ENCODE measurements around the gene DAW1.

DAW1 gene

GRCh38 chr2:227860221-227860641 is 11.2 kb upstream of the DAW1 start:
- Histone ChIP-seq H3K27me3 (ENCODE audit: control insufficient read depth in 5 of 5, insufficient read depth in 4 of 5, low read length in 5 of 5) (no peaks in the 10 kb centered on the region), H3K9me3 (ENCODE audit: control insufficient read depth in 5 of 5, low read length in 5 of 5) (no peaks in the 10 kb centered on the region), H3K27ac (ENCODE audit: low read depth, low read length) (no peak overlapping the region), H3K36me3 (ENCODE audit: control insufficient read depth in 5 of 5, insufficient read depth in 5 of 5, low read length in 5 of 5) (no peaks in the 10 kb centered on the region), H3K9ac (ENCODE audit: low read length in 5 of 5) (no peak overlapping the region), H3K4me3 (ENCODE audit: low read depth in 1 of 5, low read length in 5 of 5) (no peak overlapping the region), H3K4me1 (ENCODE audit: control insufficient read depth in 5 of 5, insufficient read depth in 5 of 5, low read length in 5 of 5) (peaks cover 0 to 23% (median 13%) of the 10 kb centered on the region in 5 donors)

- Histone ChIP-seq H3K4me1 (ENCODE audit: control insufficient read depth in 5 of 5, insufficient read depth in 5 of 5, low read length in 5 of 5) (peaks cover 0 to 23% (median 13%) of the 10 kb centered on the region in 5 donors), H3K4me3 (ENCODE audit: low read depth in 1 of 5, low read length in 5 of 5) (no peak overlapping the region), H3K27ac (ENCODE audit: low read depth, low read length) (no peak overlapping the region), H3K36me3 (ENCODE audit: control insufficient read depth in 5 of 5, insufficient read depth in 5 of 5, low read length in 5 of 5) (no peaks in the 10 kb centered on the region), H3K27me3 (ENCODE audit: control insufficient read depth in 5 of 5, insufficient read depth in 4 of 5, low read length in 5 of 5) (no peaks in the 10 kb centered on the region), H3K9ac (ENCODE audit: low read length in 5 of 5) (no peak overlapping the region), H3K9me3 (ENCODE audit: control insufficient read depth in 5 of 5, low read length in 5 of 5) (no peaks in the 10 kb centered on the region)
Measured at GRCh38 chr2:227861011-227861410, 10.4 kb upstream of the DAW1 start.

DNA sequence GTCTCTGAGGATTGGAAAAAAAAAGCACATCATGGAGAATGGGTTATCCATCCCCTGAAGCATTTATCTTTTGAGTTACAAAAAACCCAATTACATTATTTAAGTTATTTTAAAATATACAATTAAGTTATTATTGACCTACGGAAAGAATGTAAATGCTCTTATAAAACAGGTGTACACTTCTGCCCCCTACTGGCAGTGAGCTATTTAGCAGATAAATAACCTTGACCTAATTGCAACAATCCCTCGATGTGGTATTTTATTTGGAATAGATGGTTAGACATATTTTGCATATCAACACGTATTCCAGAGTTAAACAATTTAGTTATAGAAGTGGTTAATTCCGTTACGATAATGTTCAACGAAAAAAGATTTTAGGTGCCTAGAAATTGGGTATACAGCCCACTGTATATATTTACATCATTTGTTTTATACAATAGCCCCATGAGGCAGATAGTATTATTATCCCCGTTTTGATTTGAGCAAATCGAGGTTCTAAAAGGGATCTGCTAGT is 9.1 kb upstream of the DAW1 start:
- Histone ChIP-seq H3K27me3 (ENCODE audit: control insufficient read depth in 5 of 5, insufficient read depth in 4 of 5, low read length in 5 of 5) (no peaks in the 10 kb centered on the region), H3K4me1 (ENCODE audit: control insufficient read depth in 5 of 5, insufficient read depth in 5 of 5, low read length in 5 of 5) (peaks cover 0 to 23% (median 13%) of the 10 kb centered on the region in 5 donors), H3K9me3 (ENCODE audit: control insufficient read depth in 5 of 5, low read length in 5 of 5) (no peaks in the 10 kb centered on the region), H3K9ac (ENCODE audit: low read length in 5 of 5) (peak overlapping the region in 1 of 5 donors; percentile 68), H3K4me3 (ENCODE audit: low read depth in 1 of 5, low read length in 5 of 5) (no peak overlapping the region), H3K27ac (ENCODE audit: low read depth, low read length) (peak overlapping the region; percentile 90), H3K36me3 (ENCODE audit: control insufficient read depth in 5 of 5, insufficient read depth in 5 of 5, low read length in 5 of 5) (no peaks in the 10 kb centered on the region)

- H3K9me3 ChIP-seq (ENCODE audit: control insufficient read depth in 5 of 5, low read length in 5 of 5) = no peaks in the 10 kb centered on the region
- no peaks in the 10 kb centered on the region for H3K36me3 ChIP-seq (ENCODE audit: control insufficient read depth in 5 of 5, insufficient read depth in 5 of 5, low read length in 5 of 5)
- H3K27me3 ChIP-seq (ENCODE audit: control insufficient read depth in 5 of 5, insufficient read depth in 4 of 5, low read length in 5 of 5) = no peaks in the 10 kb centered on the region
- H3K4me3 ChIP-seq (ENCODE audit: low read depth in 1 of 5, low read length in 5 of 5) = no peak overlapping the region
- H3K27ac ChIP-seq (ENCODE audit: low read depth, low read length) = peak overlapping the region; percentile 90
- H3K9ac ChIP-seq (ENCODE audit: low read length in 5 of 5) = peak overlapping the region in 2 of 5 donors; percentile 12 to 78
- H3K4me1 ChIP-seq (ENCODE audit: control insufficient read depth in 5 of 5, insufficient read depth in 5 of 5, low read length in 5 of 5) = peaks cover 0 to 23% (median 13%) of the 10 kb centered on the region in 5 donors
Measured at GRCh38 chr2:227862741-227863588, 8.5 kb upstream of the DAW1 start.

DNA sequence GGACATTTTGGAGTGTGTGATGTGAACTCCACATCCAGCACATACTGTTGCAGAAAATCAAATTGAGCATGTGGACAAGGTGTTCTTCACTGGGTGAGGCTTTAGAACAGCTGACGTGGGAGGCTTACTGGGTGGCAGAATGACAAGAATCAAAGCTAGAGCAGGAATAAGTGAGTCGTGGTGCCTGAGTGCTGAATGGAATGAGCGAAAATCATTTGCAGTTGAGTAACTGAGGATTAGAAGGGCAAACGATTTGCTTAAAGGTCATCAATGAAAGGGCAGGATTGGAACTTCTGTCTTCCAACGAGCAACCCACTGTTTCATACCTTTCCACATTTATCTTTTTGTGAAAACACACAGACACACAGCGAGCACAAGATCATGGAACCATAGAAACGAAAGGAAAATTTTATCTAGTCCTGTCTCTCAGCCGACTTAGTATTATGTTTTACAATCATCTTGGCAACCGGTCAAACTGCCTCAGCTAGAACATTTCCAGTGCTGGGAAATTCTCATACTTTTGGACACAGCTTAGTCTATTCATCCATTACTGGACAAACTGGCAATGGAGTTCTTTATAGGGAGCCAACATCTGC is 7.2 kb upstream of the DAW1 start:
- H3K4me1 ChIP-seq (ENCODE audit: control insufficient read depth in 5 of 5, insufficient read depth in 5 of 5, low read length in 5 of 5) = peaks cover 0 to 23% (median 13%) of the 10 kb centered on the region in 5 donors
- H3K27ac ChIP-seq (ENCODE audit: low read depth, low read length) = peak overlapping the region; percentile 90
- H3K36me3 ChIP-seq (ENCODE audit: control insufficient read depth in 5 of 5, insufficient read depth in 5 of 5, low read length in 5 of 5) = no peaks in the 10 kb centered on the region
- peak overlapping the region in 4 of 5 donors; percentile 5 to 36 (median 19) for H3K4me3 ChIP-seq (ENCODE audit: low read depth in 1 of 5, low read length in 5 of 5)
- H3K9me3 ChIP-seq (ENCODE audit: control insufficient read depth in 5 of 5, low read length in 5 of 5) = no peaks in the 10 kb centered on the region
- H3K9ac ChIP-seq (ENCODE audit: low read length in 5 of 5) = no peak overlapping the region
- H3K27me3 ChIP-seq (ENCODE audit: control insufficient read depth in 5 of 5, insufficient read depth in 4 of 5, low read length in 5 of 5) = no peaks in the 10 kb centered on the region

DNA sequence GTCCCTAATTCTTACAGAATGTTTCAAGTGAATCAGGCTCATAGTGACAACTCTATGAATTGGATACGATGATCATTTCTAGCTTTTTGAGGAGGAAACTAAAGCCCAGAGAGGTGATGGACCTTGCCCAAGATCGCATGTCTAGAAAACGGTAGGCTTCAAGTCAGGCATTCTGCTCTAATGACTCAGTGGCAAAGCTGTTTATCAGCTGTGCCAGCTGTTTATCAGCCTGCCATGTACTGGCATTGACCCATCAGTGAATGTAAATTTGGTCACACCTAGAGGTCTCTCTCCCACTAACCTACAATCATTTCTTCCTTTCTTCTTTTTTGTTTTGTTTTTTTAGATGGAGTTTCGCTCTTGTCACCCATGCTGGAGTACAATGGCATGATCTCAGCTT is 6.1 kb upstream of the DAW1 start:
- Histone ChIP-seq H3K27me3 (ENCODE audit: control insufficient read depth in 5 of 5, insufficient read depth in 4 of 5, low read length in 5 of 5) (no peaks in the 10 kb centered on the region), H3K4me3 (ENCODE audit: low read depth in 1 of 5, low read length in 5 of 5) (no peak overlapping the region), H3K9ac (ENCODE audit: low read length in 5 of 5) (no peak overlapping the region), H3K9me3 (ENCODE audit: control insufficient read depth in 5 of 5, low read length in 5 of 5) (no peaks in the 10 kb centered on the region), H3K27ac (ENCODE audit: low read depth, low read length) (no peak overlapping the region), H3K36me3 (ENCODE audit: control insufficient read depth in 5 of 5, insufficient read depth in 5 of 5, low read length in 5 of 5) (no peaks in the 10 kb centered on the region), H3K4me1 (ENCODE audit: control insufficient read depth in 5 of 5, insufficient read depth in 5 of 5, low read length in 5 of 5) (peaks cover 0 to 23% (median 13%) of the 10 kb centered on the region in 5 donors)

DNA sequence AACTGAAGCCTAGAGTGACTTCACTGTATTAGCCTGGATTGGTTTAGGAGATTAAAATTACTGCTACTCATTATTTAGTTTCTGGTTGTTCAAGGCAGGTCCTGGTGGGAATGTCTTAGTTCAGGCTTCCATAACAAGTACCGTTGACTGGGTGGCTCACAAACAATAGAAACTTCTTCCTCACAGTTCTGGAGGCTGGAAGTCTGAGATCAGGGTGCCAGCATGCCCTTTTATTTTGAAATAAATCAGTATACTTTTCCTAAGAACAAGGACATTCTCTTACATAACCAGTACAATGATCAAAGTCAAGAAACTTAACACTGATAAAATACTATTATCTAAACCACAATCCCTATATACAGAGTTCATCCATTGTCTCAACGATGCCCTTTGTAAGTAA is 4.0 kb upstream of the DAW1 start:
- H3K9ac ChIP-seq (ENCODE audit: low read length in 5 of 5) = no peak overlapping the region
- H3K4me3 ChIP-seq (ENCODE audit: low read depth in 1 of 5, low read length in 5 of 5) = no peak overlapping the region
- H3K36me3 ChIP-seq (ENCODE audit: control insufficient read depth in 5 of 5, insufficient read depth in 5 of 5, low read length in 5 of 5) = no peaks in the 10 kb centered on the region
- no peaks in the 10 kb centered on the region for H3K9me3 ChIP-seq (ENCODE audit: control insufficient read depth in 5 of 5, low read length in 5 of 5)
- H3K27ac ChIP-seq (ENCODE audit: low read depth, low read length) = no peak overlapping the region
- H3K4me1 ChIP-seq (ENCODE audit: control insufficient read depth in 5 of 5, insufficient read depth in 5 of 5, low read length in 5 of 5) = peaks cover 0 to 32% (median 23%) of the 10 kb centered on the region in 5 donors
- peaks cover 0 to 2% (median 0%) of the 10 kb centered on the region in 5 donors for H3K27me3 ChIP-seq (ENCODE audit: control insufficient read depth in 5 of 5, insufficient read depth in 4 of 5, low read length in 5 of 5)

GRCh38 chr2:227870710-227871374 is 589 bp upstream of the DAW1 start:
- H3K9me3 ChIP-seq (ENCODE audit: control insufficient read depth in 5 of 5, low read length in 5 of 5) = no peaks in the 10 kb centered on the region
- H3K27ac ChIP-seq (ENCODE audit: low read depth, low read length) = no peak overlapping the region
- H3K27me3 ChIP-seq (ENCODE audit: control insufficient read depth in 5 of 5, insufficient read depth in 4 of 5, low read length in 5 of 5) = peaks cover 0 to 2% (median 0%) of the 10 kb centered on the region in 5 donors
- H3K4me1 ChIP-seq (ENCODE audit: control insufficient read depth in 5 of 5, insufficient read depth in 5 of 5, low read length in 5 of 5) = peaks cover 0 to 10% (median 9%) of the 10 kb centered on the region in 5 donors
- H3K4me3 ChIP-seq (ENCODE audit: low read depth in 1 of 5, low read length in 5 of 5) = peak overlapping the region; percentile 29 to 55 (median 50)
- no peaks in the 10 kb centered on the region for H3K36me3 ChIP-seq (ENCODE audit: control insufficient read depth in 5 of 5, insufficient read depth in 5 of 5, low read length in 5 of 5)
- H3K9ac ChIP-seq (ENCODE audit: low read length in 5 of 5) = peak overlapping the region in 1 of 5 donors; percentile 60

DNA sequence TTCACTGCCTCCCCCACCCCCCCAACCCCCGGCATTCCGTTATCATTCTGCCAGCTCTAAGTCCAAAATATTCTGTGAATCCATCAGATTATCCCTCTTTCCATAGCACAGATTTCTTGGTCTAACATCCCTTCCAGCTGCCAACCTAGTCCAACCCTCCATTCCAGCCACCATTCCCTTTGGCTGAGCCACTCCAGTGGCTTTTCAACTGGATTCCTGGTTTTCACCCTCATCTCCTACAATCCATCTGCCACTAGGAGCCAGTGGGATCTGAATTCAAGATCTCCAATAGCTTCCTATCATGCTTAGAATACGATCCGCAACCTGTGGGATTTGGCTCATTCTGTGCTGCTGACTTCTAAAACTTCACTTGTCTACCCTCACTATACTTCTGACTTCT is 1.2 kb downstream of the DAW1 start:
- no peak overlapping the region for H3K9ac ChIP-seq (ENCODE audit: low read length in 5 of 5)
- H3K27ac ChIP-seq (ENCODE audit: low read depth, low read length) = no peak overlapping the region
- H3K4me3 ChIP-seq (ENCODE audit: low read depth in 1 of 5, low read length in 5 of 5) = no peak overlapping the region
- H3K36me3 ChIP-seq (ENCODE audit: control insufficient read depth in 5 of 5, insufficient read depth in 5 of 5, low read length in 5 of 5) = no peaks in the 10 kb centered on the region
- no peaks in the 10 kb centered on the region for H3K9me3 ChIP-seq (ENCODE audit: control insufficient read depth in 5 of 5, low read length in 5 of 5)
- H3K4me1 ChIP-seq (ENCODE audit: control insufficient read depth in 5 of 5, insufficient read depth in 5 of 5, low read length in 5 of 5) = peaks cover 3 to 24% (median 17%) of the 10 kb centered on the region in 5 donors
- peaks cover 0 to 2% (median 0%) of the 10 kb centered on the region in 5 donors for H3K27me3 ChIP-seq (ENCODE audit: control insufficient read depth in 5 of 5, insufficient read depth in 4 of 5, low read length in 5 of 5)
